Neural crest cell (in vitro differentiated cells): ENCODE results near the gene SHB. TPM values are rescaled to one million over a fixed set of nuclear protein-coding genes. Genes with fewer than 3 reads are reported as not detected.

Experiments
- DNase-seq: peaks from one replicate; pipeline ENCODE4 v3.0.0; 2021; ENCODE audit warnings: low read depth, mixed read lengths, low spot score
- H3K27ac Mint-ChIP-seq: one replicate; pipeline ENCODE4 v1.8.0; 2021; ENCODE audit warnings: mild to moderate bottlenecking, mixed read lengths; ENCODE audit not compliant: unreplicated experiment
- H3K27me3 Mint-ChIP-seq: 2 replicates; pipeline ENCODE4 v1.8.0; 2021; ENCODE audit warnings: low read depth, mild to moderate bottlenecking, mixed read lengths
- H3K36me3 Mint-ChIP-seq: 2 replicates; pipeline ENCODE4 v1.8.0; 2021; ENCODE audit warnings: low read depth, mild to moderate bottlenecking, mixed read lengths
- H3K4me1 Mint-ChIP-seq: 2 replicates; pipeline ENCODE4 v1.8.0; 2021; ENCODE audit warnings: mixed read lengths
- H3K4me3 Mint-ChIP-seq: one replicate; pipeline ENCODE4 v1.8.0; 2021; ENCODE audit warnings: mild to moderate bottlenecking, mixed read lengths
- H3K9me3 Mint-ChIP-seq: 2 replicates; pipeline ENCODE4 v1.8.0; 2021; ENCODE audit warnings: mixed read lengths
- CTCF ChIP-seq: fragments of 200-600 bp; sonication (generic); conservative IDR thresholded peaks from 2 replicates; pipeline ENCODE4 v1.5.0; 2021; ENCODE audit warnings: antibody characterized with exemption, mild to moderate bottlenecking
- total RNA-seq: library from RNA; stranded (reverse); gene quantifications from 2 replicates; pipeline ENCODE4 v1.2.1, GENCODE V29; 2021

SHB gene
- total RNA-seq, 1 donor from 2014 or later: 4.6 TPM

DNA sequence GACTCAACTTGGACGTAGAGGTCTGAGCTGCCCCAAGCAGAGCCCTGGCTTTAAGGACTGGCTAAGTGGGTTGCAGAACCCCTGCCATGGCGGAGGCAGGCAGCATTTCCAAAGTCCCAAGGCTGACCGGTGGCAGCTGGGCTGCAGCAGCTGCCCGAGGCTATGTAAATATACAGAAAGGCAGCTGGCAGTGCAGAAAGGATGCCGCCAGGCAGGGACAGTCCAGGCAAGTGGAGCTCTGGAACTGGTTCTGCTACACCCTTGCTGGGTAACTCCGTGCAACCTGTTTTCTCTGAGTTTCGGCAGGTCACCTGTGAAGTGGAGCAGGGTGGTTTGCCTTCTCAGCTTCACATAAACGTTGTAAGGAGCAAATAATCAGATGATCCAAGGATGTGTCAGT is 46.0 kb downstream of the SHB start:
- no peak for DNase-seq
- no peaks in the 10 kb centered on the region for H3K27me3 Mint-ChIP-seq
- H3K4me1 Mint-ChIP-seq: peaks cover 77% of the 10 kb centered on the region
- no peak overlapping the region for H3K4me3 Mint-ChIP-seq
- peak overlapping the region; percentile 21 for H3K27ac Mint-ChIP-seq
- no peaks in the 10 kb centered on the region for H3K36me3 Mint-ChIP-seq
- TF ChIP-seq CTCF: no peak
- no peaks in the 10 kb centered on the region for H3K9me3 Mint-ChIP-seq

DNA sequence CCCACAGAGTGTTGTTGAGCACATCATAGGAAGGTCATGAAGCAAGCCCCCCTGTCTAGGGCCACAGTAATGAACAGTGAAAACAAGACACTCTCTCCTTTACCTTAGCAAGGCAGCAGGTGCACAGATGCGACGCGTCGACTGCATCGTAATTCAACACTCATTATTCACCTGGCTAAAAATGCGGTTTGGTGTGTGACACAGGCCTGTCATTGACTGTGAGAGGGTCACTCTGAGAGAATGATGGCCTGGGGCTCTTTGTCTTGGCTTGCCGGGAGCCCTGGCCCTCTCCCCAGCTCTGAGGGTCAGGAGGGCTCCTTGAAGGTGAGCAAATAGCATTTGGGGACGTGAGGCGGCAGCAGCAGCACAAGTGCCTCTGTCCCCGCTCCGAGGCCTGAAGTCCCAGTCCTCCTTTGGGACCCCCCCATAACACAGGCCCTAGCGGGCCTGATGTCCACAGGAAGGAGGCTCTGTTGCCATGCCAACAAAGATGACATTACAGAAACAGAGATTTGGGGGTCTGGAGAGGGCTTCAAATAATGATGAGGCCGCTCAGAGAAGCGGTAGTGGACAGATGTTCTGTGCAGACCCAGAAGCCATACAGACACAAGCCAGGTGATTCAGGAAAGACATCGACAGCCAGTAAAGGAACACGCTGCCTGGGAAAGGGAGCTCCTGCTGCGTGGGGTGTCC is 46.7 kb downstream of the SHB start:
- Mint-ChIP-seq H3K9me3 (no peaks in the 10 kb centered on the region), H3K36me3 (no peaks in the 10 kb centered on the region), H3K4me3 (no peak overlapping the region)

GRCh38 chr9:38020151-38021076 is 48.6 kb downstream of the SHB start:
- TF ChIP-seq CTCF: no peak
- H3K27ac Mint-ChIP-seq: no peak overlapping the region
- H3K4me1 Mint-ChIP-seq: peaks cover 88% of the 10 kb centered on the region
- no peaks in the 10 kb centered on the region for H3K27me3 Mint-ChIP-seq
- no peak overlapping the region for H3K4me3 Mint-ChIP-seq
- DNase-seq: no peak
- H3K36me3 Mint-ChIP-seq: no peaks in the 10 kb centered on the region
- H3K9me3 Mint-ChIP-seq: no peaks in the 10 kb centered on the region

More for the DNA sequence above, 46.7 kb downstream of the SHB start:
- DNase-seq: no peak
- Mint-ChIP-seq H3K27me3 (no peaks in the 10 kb centered on the region), H3K4me1 (peaks cover 83% of the 10 kb centered on the region), H3K27ac (peak overlapping the region; percentile 84)
- TF ChIP-seq CTCF: no peak

DNA sequence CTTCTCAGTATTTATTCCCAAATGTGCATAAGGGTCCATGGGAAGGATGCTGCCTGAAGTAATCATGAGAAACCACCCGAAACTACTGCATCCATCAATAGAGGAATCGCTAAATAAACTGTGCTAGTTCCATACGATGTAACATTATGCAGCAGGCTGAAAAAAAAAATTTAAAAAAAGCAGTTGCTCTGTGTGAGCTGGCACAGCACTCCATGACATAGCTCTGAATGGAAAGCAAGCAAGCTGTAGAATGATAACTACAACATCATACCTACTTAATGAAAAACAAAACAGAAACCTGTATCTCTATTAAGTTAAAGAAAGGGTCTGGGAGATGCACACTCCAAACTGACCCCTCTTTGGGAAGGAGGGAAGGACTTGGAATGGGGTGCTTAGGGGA is 49.3 kb downstream of the SHB start:
- Mint-ChIP-seq H3K4me3 (no peak overlapping the region), H3K9me3 (no peaks in the 10 kb centered on the region), H3K36me3 (no peaks in the 10 kb centered on the region), H3K27me3 (no peaks in the 10 kb centered on the region), H3K27ac (no peak overlapping the region), H3K4me1 (peaks cover 86% of the 10 kb centered on the region)
- no peak for TF ChIP-seq CTCF
- DNase-seq: no peak

DNA sequence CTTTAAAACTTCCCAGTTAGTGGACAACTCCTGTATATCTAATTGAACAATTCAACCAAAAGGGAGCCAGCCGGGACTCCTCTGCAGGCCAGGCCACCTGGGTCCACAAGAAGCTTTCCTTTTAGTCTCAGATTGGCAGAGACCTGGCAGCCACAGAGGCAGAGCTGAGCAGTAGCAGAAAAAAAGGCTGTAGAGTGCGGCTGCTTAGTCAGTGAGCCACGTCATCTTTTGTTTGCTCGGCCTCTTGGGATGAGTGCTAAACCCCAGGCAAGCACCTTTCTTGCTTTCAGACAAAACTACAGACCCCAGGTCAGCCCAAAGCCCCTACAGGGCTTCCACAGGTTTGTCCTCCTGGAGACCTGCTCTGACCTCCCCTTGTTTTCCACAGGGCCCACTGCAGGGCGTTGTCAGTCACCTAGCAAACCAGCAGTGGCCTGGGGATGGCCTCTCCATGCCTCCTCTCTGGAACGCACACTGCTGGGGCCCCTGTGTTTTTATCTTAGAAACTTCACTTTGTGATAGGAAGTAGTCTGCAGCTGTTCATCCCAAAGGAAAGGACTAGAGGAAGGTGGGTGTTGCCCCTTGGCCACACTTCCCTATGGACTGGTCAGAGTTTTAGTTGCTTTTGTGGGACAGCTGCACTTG is 49.9 kb downstream of the SHB start:
- no peak overlapping the region for H3K4me3 Mint-ChIP-seq
- H3K4me1 Mint-ChIP-seq: peaks cover 80% of the 10 kb centered on the region
- no peaks in the 10 kb centered on the region for H3K27me3 Mint-ChIP-seq
- H3K9me3 Mint-ChIP-seq: no peaks in the 10 kb centered on the region
- H3K36me3 Mint-ChIP-seq: no peaks in the 10 kb centered on the region
- DNase-seq: no peak
- peak overlapping the region; percentile 29 for H3K27ac Mint-ChIP-seq
- no peak for TF ChIP-seq CTCF
